ENCODE data around the gene CLPSL1. TPM values are rescaled to one million over a fixed set of nuclear protein-coding genes. Genes with fewer than 3 reads are reported as not detected.
A peak's percentile ranks its signal among the peaks of the same experiment; 100 is the strongest.

Gene CLPSL1
- total and polyA plus RNA-seq, 2 of the 13 experiments (the other 11 are each of a cell fraction or from before 2014, with no cell fraction given): not detected

GRCh38 chr6:35804996-35805736 is 24.3 kb downstream of the CLPSL1 start, which contains the start of gene LHFPL5 (continued):
- TF ChIP-seq, protein P1, sequence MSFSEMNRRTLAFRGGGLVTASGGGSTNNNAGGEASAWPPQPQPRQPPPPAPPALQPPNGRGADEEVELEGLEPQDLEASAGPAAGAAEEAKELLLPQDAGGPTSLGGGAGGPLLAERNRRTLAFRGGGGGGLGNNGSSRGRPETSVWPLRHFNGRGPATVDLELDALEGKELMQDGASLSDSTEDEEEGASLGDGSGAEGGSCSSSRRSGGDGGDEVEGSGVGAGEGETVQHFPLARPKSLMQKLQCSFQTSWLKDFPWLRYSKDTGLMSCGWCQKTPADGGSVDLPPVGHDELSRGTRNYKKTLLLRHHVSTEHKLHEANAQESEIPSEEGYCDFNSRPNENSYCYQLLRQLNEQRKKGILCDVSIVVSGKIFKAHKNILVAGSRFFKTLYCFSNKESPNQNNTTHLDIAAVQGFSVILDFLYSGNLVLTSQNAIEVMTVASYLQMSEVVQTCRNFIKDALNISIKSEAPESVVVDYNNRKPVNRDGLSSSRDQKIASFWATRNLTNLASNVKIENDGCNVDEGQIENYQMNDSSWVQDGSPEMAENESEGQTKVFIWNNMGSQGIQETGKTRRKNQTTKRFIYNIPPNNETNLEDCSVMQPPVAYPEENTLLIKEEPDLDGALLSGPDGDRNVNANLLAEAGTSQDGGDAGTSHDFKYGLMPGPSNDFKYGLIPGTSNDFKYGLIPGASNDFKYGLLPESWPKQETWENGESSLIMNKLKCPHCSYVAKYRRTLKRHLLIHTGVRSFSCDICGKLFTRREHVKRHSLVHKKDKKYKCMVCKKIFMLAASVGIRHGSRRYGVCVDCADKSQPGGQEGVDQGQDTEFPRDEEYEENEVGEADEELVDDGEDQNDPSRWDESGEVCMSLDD (CRISPR knock-in tag; IDR thresholded peaks at IDR 0.05; ENCODE audit: borderline replicate concordance): peak; percentile 92
- TF ChIP-seq, protein P2, sequence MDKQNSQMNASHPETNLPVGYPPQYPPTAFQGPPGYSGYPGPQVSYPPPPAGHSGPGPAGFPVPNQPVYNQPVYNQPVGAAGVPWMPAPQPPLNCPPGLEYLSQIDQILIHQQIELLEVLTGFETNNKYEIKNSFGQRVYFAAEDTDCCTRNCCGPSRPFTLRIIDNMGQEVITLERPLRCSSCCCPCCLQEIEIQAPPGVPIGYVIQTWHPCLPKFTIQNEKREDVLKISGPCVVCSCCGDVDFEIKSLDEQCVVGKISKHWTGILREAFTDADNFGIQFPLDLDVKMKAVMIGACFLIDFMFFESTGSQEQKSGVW (CRISPR knock-in tag; IDR thresholded peaks at IDR 0.05; ENCODE audit: borderline replicate concordance): peak; percentile 94; the same call in 1 of the 2 replicates
- TF ChIP-seq TCF7L2 (IDR thresholded peaks at IDR 0.05; ENCODE audit: low read depth, low read length): no peak
- TF ChIP-seq, protein P3, sequence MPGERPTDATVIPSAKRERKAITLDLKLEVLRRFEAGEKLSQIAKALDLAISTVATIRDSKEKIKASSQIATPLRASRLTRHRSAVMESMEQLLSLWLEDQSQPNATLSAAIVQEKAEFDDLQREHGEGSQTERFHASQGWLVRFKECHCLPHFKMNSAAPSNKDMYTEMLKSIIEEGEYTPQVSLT (CRISPR knock-in tag; IDR thresholded peaks at IDR 0.05; ENCODE audit: borderline replicate concordance, low read depth): no peak
- TF ChIP-seq, protein P4, sequence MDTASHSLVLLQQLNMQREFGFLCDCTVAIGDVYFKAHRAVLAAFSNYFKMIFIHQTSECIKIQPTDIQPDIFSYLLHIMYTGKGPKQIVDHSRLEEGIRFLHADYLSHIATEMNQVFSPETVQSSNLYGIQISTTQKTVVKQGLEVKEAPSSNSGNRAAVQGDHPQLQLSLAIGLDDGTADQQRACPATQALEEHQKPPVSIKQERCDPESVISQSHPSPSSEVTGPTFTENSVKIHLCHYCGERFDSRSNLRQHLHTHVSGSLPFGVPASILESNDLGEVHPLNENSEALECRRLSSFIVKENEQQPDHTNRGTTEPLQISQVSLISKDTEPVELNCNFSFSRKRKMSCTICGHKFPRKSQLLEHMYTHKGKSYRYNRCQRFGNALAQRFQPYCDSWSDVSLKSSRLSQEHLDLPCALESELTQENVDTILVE (CRISPR knock-in tag; IDR thresholded peaks at IDR 0.05): peak; percentile 98
- peak; percentile 63; the same call in 1 of the 2 replicates for TF ChIP-seq ZBTB33 (CRISPR knock-in tag; IDR thresholded peaks at IDR 0.05)
- TF ChIP-seq SOX13 (IDR thresholded peaks at IDR 0.05): no peak
- peak in 1 of 2 experiments; percentile 85; a peak in 2 of 4 replicates for TF ChIP-seq SOX13 (CRISPR knock-in tag; conservative IDR thresholded peaks at IDR 0.05 in 1 of 2, IDR thresholded peaks at IDR 0.05 in 1 of 2)
- TF ChIP-seq, protein P5, sequence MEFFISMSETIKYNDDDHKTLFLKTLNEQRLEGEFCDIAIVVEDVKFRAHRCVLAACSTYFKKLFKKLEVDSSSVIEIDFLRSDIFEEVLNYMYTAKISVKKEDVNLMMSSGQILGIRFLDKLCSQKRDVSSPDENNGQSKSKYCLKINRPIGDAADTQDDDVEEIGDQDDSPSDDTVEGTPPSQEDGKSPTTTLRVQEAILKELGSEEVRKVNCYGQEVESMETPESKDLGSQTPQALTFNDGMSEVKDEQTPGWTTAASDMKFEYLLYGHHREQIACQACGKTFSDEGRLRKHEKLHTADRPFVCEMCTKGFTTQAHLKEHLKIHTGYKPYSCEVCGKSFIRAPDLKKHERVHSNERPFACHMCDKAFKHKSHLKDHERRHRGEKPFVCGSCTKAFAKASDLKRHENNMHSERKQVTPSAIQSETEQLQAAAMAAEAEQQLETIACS (CRISPR knock-in tag; IDR thresholded peaks at IDR 0.05): no peak
- TF ChIP-seq MYC (CRISPR knock-in tag; IDR thresholded peaks at IDR 0.05; ENCODE audit: borderline replicate concordance): peak; percentile 84; the same call in 1 of the 2 replicates
- TF ChIP-seq REXO4 (CRISPR knock-in tag; IDR thresholded peaks at IDR 0.05; ENCODE audit: borderline replicate concordance): no peak
- peak; percentile 91 for TF ChIP-seq ZNF329 (CRISPR knock-in tag; IDR thresholded peaks at IDR 0.05; ENCODE audit: low read depth)
- TF ChIP-seq PAWR (CRISPR knock-in tag; IDR thresholded peaks at IDR 0.05; ENCODE audit: borderline replicate concordance): no peak
- TF ChIP-seq KAT2B (IDR thresholded peaks at IDR 0.05; ENCODE audit: borderline replicate concordance, low read depth, low read length): no peak
- TF ChIP-seq GATA4 (IDR thresholded peaks at IDR 0.05; ENCODE audit: borderline replicate concordance, low read depth): no peak
- TF ChIP-seq ZSCAN21 (CRISPR knock-in tag; IDR thresholded peaks at IDR 0.05; ENCODE audit: borderline replicate concordance): peak; percentile 98
- TF ChIP-seq, protein P6, sequence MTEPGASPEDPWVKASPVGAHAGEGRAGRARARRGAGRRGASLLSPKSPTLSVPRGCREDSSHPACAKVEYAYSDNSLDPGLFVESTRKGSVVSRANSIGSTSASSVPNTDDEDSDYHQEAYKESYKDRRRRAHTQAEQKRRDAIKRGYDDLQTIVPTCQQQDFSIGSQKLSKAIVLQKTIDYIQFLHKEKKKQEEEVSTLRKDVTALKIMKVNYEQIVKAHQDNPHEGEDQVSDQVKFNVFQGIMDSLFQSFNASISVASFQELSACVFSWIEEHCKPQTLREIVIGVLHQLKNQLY (CRISPR knock-in tag; IDR thresholded peaks at IDR 0.05): peak; percentile 86
